Suprapubic skin (tissue), 4 donors: ENCODE data around the gene RABAC1. TPM values are rescaled to one million over a fixed set of nuclear protein-coding genes. Genes with fewer than 3 reads are reported as not detected.

Experiments
- DNase-seq, 2 donors: peaks; one replicate each; pipeline ENCODE4 v3.0.0-alpha.2; 2019; ENCODE audit warnings: low spot score in 2 of 2
- H3K27ac ChIP-seq: fragments of 200-600 bp; sonication (generic); one replicate; pipeline ENCODE4 v1.5.1; 2019
- H3K27me3 ChIP-seq: fragments of 200-600 bp; sonication (generic); one replicate; pipeline ENCODE4 v1.5.1; 2019
- H3K36me3 ChIP-seq: fragments of 200-600 bp; sonication (generic); one replicate; pipeline ENCODE4 v1.5.1; 2019
- H3K4me1 ChIP-seq: fragments of 200-600 bp; sonication (generic); one replicate; pipeline ENCODE4 v1.5.1; 2019
- H3K4me3 ChIP-seq: fragments of 200-600 bp; sonication (generic); one replicate; pipeline ENCODE4 v1.5.1; 2019; ENCODE audit warnings: mild to moderate bottlenecking
- H3K9me3 ChIP-seq: fragments of 200-600 bp; sonication (generic); one replicate; pipeline ENCODE4 v1.5.1; 2019
- CTCF ChIP-seq, 2 donors: fragments of 200-600 bp in 1 of 2; fragments of 450-650 bp in 1 of 2; sonication (generic) in 1 of 2; IDR thresholded peaks; one replicate each; pipeline ENCODE4 v1.5.1; 2016 to 2019; ENCODE audit warnings: antibody characterized with exemption in 2 of 2, mild to moderate bottlenecking in 1 of 2, moderate library complexity in 1 of 2
- EP300 ChIP-seq: sonication (generic); formaldehyde crosslinking; IDR thresholded peaks from one replicate; pipeline ENCODE4 v1.6.1; 2017; ENCODE audit warnings: antibody characterized with exemption
- POLR2A ChIP-seq, 2 donors: fragments of 450-650 bp; IDR thresholded peaks; one replicate each; pipeline ENCODE4 v1.6.1; 2017; ENCODE audit warnings: antibody characterized with exemption in 2 of 2, mild to moderate bottlenecking in 2 of 2, moderate library complexity in 2 of 2
- POLR2AphosphoS5 ChIP-seq, 3 donors: sonication (generic); formaldehyde crosslinking; IDR thresholded peaks; one replicate each; pipeline ENCODE4 v1.6.1; 2017; ENCODE audit warnings: antibody characterized with exemption in 3 of 3
- WGBS: methylation state at CpG from one replicate; pipeline ENCODE4 v1.1.5; 2018; 5-methylcytosine and 5-hydroxymethylcytosine counted together
- total RNA-seq, 4 donors: library from RNA; depleted of rRNA; stranded (reverse); fragments of >200 nt; gene quantifications; one replicate each; pipeline ENCODE4 v1.1.0, GENCODE V29; 2016

Gene RABAC1
- total RNA-seq, 4 donors from 2014 or later: 75.2 to 137 (median 125) TPM

- Histone ChIP-seq H3K36me3 (no peaks in the 10 kb centered on the region), H3K4me1 (peaks cover 17% of the 10 kb centered on the region), H3K27me3 (peaks cover 99% of the 10 kb centered on the region), H3K27ac (no peak within 1 kb of the TSS), H3K9me3 (no peaks in the 10 kb centered on the region), H3K4me3 (peak within 1 kb of the TSS; percentile 51)
- no peak for DNase-seq
- no peak for TF ChIP-seq CTCF (IDR thresholded peaks at IDR 0.05)
- TF ChIP-seq POLR2AphosphoS5 (IDR thresholded peaks at IDR 0.05): no peak
- no peak for TF ChIP-seq POLR2A (IDR thresholded peaks at IDR 0.05)
- no peak for TF ChIP-seq EP300
- WGBS: 2% methylated on average over 39 of the region's 49 CpGs
Observed at GRCh38 chr19:41928221-41928683, 30.9 kb downstream of the RABAC1 start, which contains the start of gene ERFL. Gene ERFL, minus strand, starts transcription at chr19:41928449. Its CDS starts 15,530 bp downstream, at chr19:41912919.

DNA sequence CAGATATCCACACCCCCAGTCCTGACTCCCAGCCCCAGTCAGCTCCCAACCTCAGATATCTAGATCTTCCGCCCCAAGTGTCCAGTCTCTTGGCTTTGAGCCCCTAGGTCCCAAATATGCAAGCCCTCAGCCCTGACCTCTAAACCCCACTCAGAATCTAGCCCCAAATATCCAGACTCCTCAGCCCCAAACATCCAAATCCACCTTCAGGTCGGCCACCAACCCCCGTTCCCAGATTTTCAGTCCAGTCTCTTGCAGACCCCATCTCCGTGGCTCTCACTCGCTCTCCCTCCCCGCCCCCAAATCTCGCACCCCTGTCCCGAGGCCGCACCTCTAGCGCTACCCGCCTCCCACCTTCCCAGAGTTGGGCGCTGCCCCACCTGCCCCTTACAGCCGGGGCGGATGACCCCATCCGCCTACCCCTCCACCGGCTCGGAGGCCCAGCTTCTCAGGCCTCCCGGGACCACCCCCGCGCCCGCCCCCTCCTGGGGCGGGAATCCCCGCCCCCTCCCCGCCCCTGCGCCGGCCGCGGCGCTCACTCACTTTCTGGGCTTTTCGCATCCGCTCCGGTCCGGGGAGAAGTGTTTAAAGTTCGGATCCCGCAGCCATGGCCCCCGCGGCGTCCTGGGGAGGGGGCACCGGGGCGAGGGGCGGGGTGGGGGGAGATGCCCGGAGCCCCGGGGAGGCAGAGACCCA is 31.5 kb downstream of the RABAC1 start:
- Histone ChIP-seq H3K36me3 (no peaks in the 10 kb centered on the region), H3K27me3 (peaks cover 99% of the 10 kb centered on the region), H3K9me3 (no peaks in the 10 kb centered on the region), H3K4me3 (peak overlapping the region; percentile 51), H3K27ac (no peak overlapping the region), H3K4me1 (peaks cover 17% of the 10 kb centered on the region)
- DNase-seq: no peak
- no peak for TF ChIP-seq POLR2A (IDR thresholded peaks at IDR 0.05)
- TF ChIP-seq POLR2AphosphoS5 (IDR thresholded peaks at IDR 0.05): no peak
- TF ChIP-seq CTCF (IDR thresholded peaks at IDR 0.05): no peak
- TF ChIP-seq EP300: no peak
- WGBS: 8% methylated on average over 36 of the region's 43 CpGs

DNA sequence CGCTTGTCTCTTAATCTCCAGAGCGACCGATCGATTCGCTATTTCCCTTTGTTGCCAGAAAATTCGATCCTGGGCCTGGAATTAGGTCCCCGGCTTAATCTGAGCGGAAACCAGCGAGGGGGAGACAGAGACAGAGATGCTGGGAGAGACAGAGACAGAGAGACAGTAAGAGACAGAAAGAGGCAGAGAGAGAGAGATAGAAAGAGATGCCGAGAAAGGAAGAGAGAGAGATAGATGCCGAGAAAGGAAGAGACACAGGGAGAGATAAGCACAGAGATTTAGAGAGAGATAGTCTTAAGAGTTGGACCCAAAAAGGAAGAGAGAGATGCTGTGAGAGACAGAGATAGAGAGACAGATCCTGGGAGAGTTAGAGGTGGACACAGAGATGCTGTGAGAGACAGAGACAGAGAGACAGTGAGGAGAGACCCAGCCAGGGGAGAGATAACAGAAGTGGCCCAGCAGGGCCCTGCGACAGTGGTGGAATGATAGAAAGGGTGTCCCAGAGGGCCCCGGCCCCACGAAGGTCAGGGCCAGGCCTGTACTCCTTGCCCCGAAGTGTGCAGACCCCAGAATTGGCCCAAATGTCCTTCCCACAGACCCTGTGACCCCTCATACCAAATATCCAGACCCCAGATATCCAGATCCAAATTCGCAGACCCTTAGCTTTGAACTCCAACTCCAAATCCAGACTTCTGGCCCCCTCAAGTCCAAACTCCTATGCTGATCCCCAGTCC is 32.2 kb downstream of the RABAC1 start:
- peaks cover 99% of the 10 kb centered on the region for H3K27me3 ChIP-seq
- 46% methylated on average over 16 of the region's 16 CpGs for WGBS
- H3K27ac ChIP-seq: no peak overlapping the region
- no peak overlapping the region for H3K4me3 ChIP-seq
- H3K36me3 ChIP-seq: no peaks in the 10 kb centered on the region
- TF ChIP-seq POLR2AphosphoS5 (IDR thresholded peaks at IDR 0.05) (no peak), POLR2A (IDR thresholded peaks at IDR 0.05) (no peak), CTCF (IDR thresholded peaks at IDR 0.05) (no peak), EP300 (no peak)
- no peak for DNase-seq
- H3K9me3 ChIP-seq: no peaks in the 10 kb centered on the region
- H3K4me1 ChIP-seq: peaks cover 17% of the 10 kb centered on the region

DNA sequence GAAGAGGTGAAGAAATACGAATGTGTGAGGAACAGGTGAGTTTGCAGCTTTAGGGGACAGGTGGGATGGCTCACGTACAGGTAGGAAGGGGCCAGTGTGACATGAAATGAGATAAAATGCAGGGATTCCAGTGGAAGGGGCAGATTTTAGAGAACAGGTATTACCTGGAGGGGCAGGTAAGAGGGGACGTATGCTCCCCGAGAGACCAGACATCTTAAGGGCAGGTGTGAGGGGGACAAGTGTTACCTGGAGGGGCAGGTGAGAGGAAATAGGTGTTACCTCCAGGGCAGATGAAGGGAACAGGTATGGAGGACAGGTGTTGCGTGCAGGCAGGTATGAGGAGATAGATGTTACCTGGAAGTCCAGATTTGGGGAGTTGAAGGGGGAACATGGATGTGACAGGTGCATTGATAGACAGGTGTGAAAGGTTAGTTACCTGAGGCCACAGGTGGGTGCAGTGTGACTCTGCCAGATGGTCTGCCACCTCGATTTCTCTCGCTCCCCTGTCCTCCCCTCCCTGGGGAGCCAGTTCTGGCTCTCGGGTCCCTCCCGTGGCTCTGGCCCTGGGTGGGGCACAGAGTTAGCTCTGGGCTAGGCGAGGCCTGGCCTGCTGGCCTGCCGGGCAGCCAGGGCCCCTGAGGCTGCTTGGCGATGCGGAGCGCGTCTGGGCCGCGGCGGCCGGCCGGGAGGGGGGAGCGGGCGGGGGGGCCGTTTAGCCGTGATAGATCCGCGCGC is 32.9 kb downstream of the RABAC1 start:
- Histone ChIP-seq H3K27ac (no peak overlapping the region), H3K9me3 (no peaks in the 10 kb centered on the region), H3K4me3 (no peak overlapping the region), H3K36me3 (no peaks in the 10 kb centered on the region), H3K4me1 (peaks cover 17% of the 10 kb centered on the region), H3K27me3 (peaks cover 99% of the 10 kb centered on the region)
- TF ChIP-seq POLR2A (IDR thresholded peaks at IDR 0.05) (no peak), CTCF (IDR thresholded peaks at IDR 0.05) (no peak), POLR2AphosphoS5 (IDR thresholded peaks at IDR 0.05) (no peak)
- no peak for DNase-seq
- WGBS: 31% methylated on average over 26 of the region's 27 CpGs
